Transverse colon (tissue), 4 donors: ENCODE results near the gene GRIK4.

Experiments used
- EP300 ChIP-seq: sonication (generic); formaldehyde crosslinking; IDR thresholded peaks from one replicate; pipeline ENCODE4 v1.6.1; 2017; ENCODE audit warnings: antibody characterized with exemption, low read depth
- POLR2A ChIP-seq: fragments of 450-650 bp; IDR thresholded peaks from one replicate; pipeline ENCODE4 v1.6.1; 2016; ENCODE audit warnings: antibody characterized with exemption, mild to moderate bottlenecking, moderate library complexity
- POLR2AphosphoS5 ChIP-seq, 3 donors: sonication (generic); formaldehyde crosslinking; IDR thresholded peaks; one replicate each; pipeline ENCODE4 v1.6.1; 2016; ENCODE audit warnings: antibody characterized with exemption in 3 of 3
- TF ChIP-seq, protein P1 (sequence below), 5 experiments: fragments of 200-600 bp in 3 of 5; fragments of 450-650 bp in 2 of 5; sonication (generic) in 3 of 5; IDR thresholded peaks; 1 replicate in 2 of 5; 2 replicates in 3 of 5; pipeline ENCODE4 v1.5.1; 2016 to 2017; ENCODE audit warnings: antibody characterized with exemption in 5 of 5, inconsistent platforms in 3 of 5, mild to moderate bottlenecking in 2 of 5, moderate library complexity in 1 of 5

DNA sequence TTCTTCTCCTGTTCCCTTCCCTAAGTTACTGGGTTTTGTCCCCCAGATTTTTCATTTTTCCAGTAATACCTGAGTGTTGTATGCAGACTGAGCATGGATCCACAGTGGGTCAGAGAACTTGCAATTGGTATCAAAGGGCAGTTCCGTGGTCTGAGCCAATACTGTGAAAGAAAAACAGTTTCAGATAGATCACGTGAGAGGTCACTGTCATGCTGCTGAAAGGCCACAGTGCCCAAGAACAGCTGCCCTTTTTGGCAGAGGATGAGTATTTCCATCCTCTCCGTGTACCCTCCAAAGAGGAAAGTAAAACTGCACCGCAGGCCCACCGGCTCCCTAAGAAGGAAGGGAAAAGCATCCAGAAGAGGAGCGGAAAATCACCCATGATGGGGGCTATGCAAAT is 439.3 kb downstream of the GRIK4 start:
- TF ChIP-seq, protein P1, sequence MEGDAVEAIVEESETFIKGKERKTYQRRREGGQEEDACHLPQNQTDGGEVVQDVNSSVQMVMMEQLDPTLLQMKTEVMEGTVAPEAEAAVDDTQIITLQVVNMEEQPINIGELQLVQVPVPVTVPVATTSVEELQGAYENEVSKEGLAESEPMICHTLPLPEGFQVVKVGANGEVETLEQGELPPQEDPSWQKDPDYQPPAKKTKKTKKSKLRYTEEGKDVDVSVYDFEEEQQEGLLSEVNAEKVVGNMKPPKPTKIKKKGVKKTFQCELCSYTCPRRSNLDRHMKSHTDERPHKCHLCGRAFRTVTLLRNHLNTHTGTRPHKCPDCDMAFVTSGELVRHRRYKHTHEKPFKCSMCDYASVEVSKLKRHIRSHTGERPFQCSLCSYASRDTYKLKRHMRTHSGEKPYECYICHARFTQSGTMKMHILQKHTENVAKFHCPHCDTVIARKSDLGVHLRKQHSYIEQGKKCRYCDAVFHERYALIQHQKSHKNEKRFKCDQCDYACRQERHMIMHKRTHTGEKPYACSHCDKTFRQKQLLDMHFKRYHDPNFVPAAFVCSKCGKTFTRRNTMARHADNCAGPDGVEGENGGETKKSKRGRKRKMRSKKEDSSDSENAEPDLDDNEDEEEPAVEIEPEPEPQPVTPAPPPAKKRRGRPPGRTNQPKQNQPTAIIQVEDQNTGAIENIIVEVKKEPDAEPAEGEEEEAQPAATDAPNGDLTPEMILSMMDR (IDR thresholded peaks at IDR 0.05) = no peak
- TF ChIP-seq POLR2A (no peak), POLR2AphosphoS5 (IDR thresholded peaks at IDR 0.05) (no peak), EP300 (no peak)
